ENCODE measurements around the gene VEGFD. TPM values are rescaled to one million over a fixed set of nuclear protein-coding genes. Genes with fewer than 3 reads are reported as not detected.

The VEGFD gene
- total and polyA plus RNA-seq, 4 donors, result 0.33 to 3.2 (median 0.41) TPM

DNA sequence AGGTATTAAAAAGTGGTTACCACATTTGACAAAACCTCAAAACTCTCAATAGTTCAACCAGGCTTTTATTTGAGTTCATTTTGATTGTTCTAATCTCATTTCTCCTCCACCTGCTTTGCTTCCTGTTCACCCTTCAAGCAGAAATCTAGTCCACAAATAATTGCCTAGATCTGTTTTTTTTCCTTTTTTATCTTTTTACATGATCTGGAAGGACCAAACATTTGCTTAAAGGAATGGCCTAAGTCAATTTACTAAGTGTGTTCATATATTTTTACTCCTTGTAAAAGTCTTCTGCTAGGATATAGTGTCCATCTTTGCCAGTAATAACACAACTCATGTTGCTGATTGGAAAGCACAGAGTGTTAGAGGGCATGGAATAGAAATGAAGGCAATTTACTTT lies 26.2 kb upstream of the VEGFD start:
- no peak for DNase-seq (ENCODE audit: low read depth in 4 of 6, low spot score in 6 of 6)
- Histone ChIP-seq H3K27ac (ENCODE audit: low read depth, low read length) (no peak overlapping the region), H3K36me3 (ENCODE audit: control insufficient read depth, insufficient read depth, low read length) (no peaks in the 10 kb centered on the region), H3K27me3 (ENCODE audit: control insufficient read depth, insufficient read depth, low read length) (peaks cover 11% of the 10 kb centered on the region), H3K4me1 (ENCODE audit: control insufficient read depth, insufficient read depth, low read length) (no peaks in the 10 kb centered on the region), H3K9me3 (ENCODE audit: control insufficient read depth, insufficient read depth, low read length) (no peaks in the 10 kb centered on the region), H3K4me3 (ENCODE audit: low read depth, low read length) (no peak overlapping the region)

DNA sequence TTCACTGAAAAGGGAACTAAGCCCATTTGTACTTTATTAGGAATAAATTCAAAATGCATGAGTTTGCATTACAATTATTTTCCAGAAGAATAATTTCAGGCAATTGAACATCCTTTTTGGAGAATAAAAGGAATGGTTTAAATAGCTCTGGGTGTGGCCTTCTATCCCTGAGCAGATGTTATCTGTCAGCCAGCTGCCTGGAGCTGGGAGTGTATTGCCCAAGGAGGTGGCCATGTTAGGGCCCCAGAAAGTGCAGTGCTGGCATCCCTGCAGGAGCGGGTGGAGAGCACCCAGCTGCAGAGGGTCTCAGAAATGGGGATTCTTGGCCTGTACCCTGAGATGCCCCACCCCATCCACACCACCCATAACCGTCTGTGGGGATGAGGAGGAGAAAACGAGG lies 21.6 kb upstream of the VEGFD start:
- no CpG with 5 or more reads among the region's 3 CpGs for WGBS (ENCODE audit: insufficient coverage)
- H3K4me3 ChIP-seq (ENCODE audit: low read depth, low read length), result no peak overlapping the region
- H3K4me1 ChIP-seq (ENCODE audit: control insufficient read depth, insufficient read depth, low read length), result no peaks in the 10 kb centered on the region
- H3K27me3 ChIP-seq (ENCODE audit: control insufficient read depth, insufficient read depth, low read length), result peaks cover 19% of the 10 kb centered on the region
- no peak for DNase-seq (ENCODE audit: low read depth in 4 of 6, low spot score in 6 of 6)
- no peaks in the 10 kb centered on the region for H3K9me3 ChIP-seq (ENCODE audit: control insufficient read depth, insufficient read depth, low read length)
- H3K27ac ChIP-seq (ENCODE audit: low read depth, low read length), result no peak overlapping the region
- H3K36me3 ChIP-seq (ENCODE audit: control insufficient read depth, insufficient read depth, low read length), result no peaks in the 10 kb centered on the region

DNA sequence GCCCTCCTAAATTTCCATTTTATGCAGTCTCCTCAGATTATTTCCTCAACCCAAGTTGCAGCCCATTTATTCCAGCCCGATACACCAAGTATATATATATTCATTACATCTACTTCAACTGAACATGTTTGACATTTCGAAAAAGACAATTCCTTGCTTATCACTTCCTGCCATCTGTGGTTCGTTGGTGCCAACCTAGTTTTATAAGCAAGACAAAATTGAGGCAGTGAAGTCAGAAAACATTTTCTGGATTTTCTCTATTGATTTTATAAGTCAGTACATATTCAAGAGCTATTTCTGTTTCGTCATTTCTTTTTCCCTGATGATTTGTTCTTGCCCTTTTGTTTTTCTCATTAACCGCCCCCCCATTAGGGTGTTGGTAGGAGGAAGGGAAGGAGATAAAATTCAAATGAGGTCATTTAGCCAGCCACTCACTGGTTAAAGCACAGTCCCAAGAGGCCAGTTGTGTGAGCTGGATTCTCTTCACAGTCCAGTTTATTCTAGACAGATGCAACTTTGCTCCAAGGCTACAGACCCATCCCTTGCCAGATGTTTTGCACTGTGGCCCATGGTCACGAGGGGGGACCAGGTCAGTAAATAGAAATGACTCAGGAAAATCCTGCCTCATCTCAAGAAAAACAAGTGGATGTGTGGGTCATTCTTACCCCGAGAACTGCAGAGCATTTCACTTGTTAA lies 20.3 kb upstream of the VEGFD start:
- H3K4me3 ChIP-seq (ENCODE audit: low read depth, low read length), result no peak overlapping the region
- H3K4me1 ChIP-seq (ENCODE audit: control insufficient read depth, insufficient read depth, low read length), result no peaks in the 10 kb centered on the region
- DNase-seq (ENCODE audit: low read depth in 4 of 6, low spot score in 6 of 6), result peak in 1 of 6 donors; percentile 41
- peaks cover 21% of the 10 kb centered on the region for H3K27me3 ChIP-seq (ENCODE audit: control insufficient read depth, insufficient read depth, low read length)
- 40% methylated on average over 1 of the region's 7 CpGs for WGBS (ENCODE audit: insufficient coverage)
- H3K27ac ChIP-seq (ENCODE audit: low read depth, low read length), result no peak overlapping the region
- H3K36me3 ChIP-seq (ENCODE audit: control insufficient read depth, insufficient read depth, low read length), result no peaks in the 10 kb centered on the region
- H3K9me3 ChIP-seq (ENCODE audit: control insufficient read depth, insufficient read depth, low read length), result no peaks in the 10 kb centered on the region

DNA sequence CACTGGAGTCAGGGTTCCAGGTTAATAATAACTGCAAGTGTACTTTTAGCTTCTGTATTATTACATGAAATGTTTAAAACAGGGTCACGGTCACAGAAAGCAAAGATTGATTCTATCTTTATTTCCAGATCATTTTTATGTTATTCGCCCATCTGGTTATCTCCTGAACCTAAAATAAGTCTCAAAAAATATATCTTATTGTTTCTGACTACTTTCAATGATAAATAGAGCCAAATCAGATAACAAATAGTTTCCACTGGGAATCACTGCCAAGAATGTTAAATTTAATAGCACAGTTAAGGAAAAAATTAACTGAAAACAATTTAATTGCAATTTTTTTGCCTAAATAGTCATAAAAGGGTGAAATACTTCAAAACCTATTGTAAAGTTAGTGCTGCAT lies 17.2 kb upstream of the VEGFD start:
- H3K4me1 ChIP-seq (ENCODE audit: control insufficient read depth, insufficient read depth, low read length), result no peaks in the 10 kb centered on the region

DNA sequence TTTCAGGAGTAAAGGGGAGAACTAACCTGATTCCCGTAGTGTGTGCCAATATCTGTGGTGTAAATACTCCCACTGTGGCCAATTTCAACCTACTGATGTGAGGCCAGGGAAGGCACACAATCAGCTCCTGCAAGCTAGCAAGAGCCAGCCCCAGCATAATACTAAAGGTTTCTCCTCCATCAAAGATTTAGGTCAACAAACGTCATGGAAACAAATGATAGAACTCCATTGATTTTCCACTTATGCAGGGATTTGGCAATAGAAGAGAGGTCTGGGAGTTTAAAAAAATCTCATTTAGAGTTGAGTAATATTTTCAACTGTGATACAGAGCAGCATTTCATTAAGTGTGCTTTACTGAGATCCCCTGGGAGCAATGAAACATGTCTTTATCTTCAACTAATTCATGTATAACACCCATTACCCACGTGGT lies 15.8 kb upstream of the VEGFD start:
- Histone ChIP-seq H3K27me3 (ENCODE audit: control insufficient read depth, insufficient read depth, low read length) (peaks cover 10% of the 10 kb centered on the region), H3K9me3 (ENCODE audit: control insufficient read depth, insufficient read depth, low read length) (no peaks in the 10 kb centered on the region), H3K36me3 (ENCODE audit: control insufficient read depth, insufficient read depth, low read length) (no peaks in the 10 kb centered on the region), H3K27ac (ENCODE audit: low read depth, low read length) (no peak overlapping the region), H3K4me1 (ENCODE audit: control insufficient read depth, insufficient read depth, low read length) (no peaks in the 10 kb centered on the region), H3K4me3 (ENCODE audit: low read depth, low read length) (no peak overlapping the region)
- no peak for DNase-seq (ENCODE audit: low read depth in 4 of 6, low spot score in 6 of 6)
- no CpG with 5 or more reads among the region's 3 CpGs for WGBS (ENCODE audit: insufficient coverage)

More for the DNA sequence above, 17.2 kb upstream of the VEGFD start:
- Histone ChIP-seq H3K27me3 (ENCODE audit: control insufficient read depth, insufficient read depth, low read length) (peaks cover 14% of the 10 kb centered on the region), H3K27ac (ENCODE audit: low read depth, low read length) (no peak overlapping the region), H3K4me3 (ENCODE audit: low read depth, low read length) (no peak overlapping the region), H3K9me3 (ENCODE audit: control insufficient read depth, insufficient read depth, low read length) (no peaks in the 10 kb centered on the region), H3K36me3 (ENCODE audit: control insufficient read depth, insufficient read depth, low read length) (no peaks in the 10 kb centered on the region)
- no CpG with 5 or more reads among the region's 2 CpGs for WGBS (ENCODE audit: insufficient coverage)
- no peak for DNase-seq (ENCODE audit: low read depth in 4 of 6, low spot score in 6 of 6)

DNA sequence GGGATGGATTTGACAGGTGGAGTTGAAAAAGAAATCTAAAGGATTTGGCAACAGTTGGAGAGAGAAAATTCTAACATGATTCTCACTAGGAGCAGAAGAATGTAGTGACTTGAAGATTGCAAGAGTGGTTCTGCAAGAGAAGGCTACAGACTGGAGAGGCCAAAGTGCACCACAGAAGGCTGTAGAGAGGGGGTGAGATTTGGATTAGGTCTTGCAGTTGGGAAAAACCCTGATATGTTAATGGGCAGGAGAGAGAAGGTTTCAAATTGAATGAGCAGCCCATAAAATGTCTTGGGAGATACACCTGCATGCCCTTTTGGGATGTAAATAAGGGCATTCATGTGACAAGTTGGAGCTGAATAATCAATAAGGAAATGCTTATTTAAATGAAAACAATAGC lies 14.7 kb upstream of the VEGFD start:
- Histone ChIP-seq H3K27ac (ENCODE audit: low read depth, low read length) (no peak overlapping the region), H3K4me3 (ENCODE audit: low read depth, low read length) (no peak overlapping the region), H3K36me3 (ENCODE audit: control insufficient read depth, insufficient read depth, low read length) (no peaks in the 10 kb centered on the region), H3K4me1 (ENCODE audit: control insufficient read depth, insufficient read depth, low read length) (no peaks in the 10 kb centered on the region), H3K9me3 (ENCODE audit: control insufficient read depth, insufficient read depth, low read length) (no peaks in the 10 kb centered on the region), H3K27me3 (ENCODE audit: control insufficient read depth, insufficient read depth, low read length) (peaks cover 7% of the 10 kb centered on the region)
- no peak for DNase-seq (ENCODE audit: low read depth in 4 of 6, low spot score in 6 of 6)

DNA sequence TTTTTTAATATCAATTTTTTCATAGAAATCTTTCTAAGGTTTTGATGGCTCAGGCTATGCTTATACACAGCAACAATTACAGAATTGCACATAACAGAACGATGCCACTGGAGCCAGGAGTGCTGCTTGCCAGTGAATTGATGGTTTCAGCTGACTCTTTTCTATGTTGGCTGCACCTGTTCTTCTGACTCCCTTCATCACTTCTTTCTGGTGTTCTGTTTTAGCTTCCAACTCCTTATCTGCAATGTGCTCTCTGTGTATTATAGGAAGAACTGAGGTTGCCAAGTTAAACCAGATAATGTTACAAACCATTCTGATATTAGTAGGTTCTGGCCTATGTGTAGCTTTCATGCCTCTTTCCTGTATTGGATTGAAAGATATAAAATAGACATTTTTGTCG lies 11.6 kb upstream of the VEGFD start:
- WGBS (ENCODE audit: insufficient coverage), result 69% methylated on average over 2 of the region's 2 CpGs
- DNase-seq (ENCODE audit: low read depth in 4 of 6, low spot score in 6 of 6), result peak in 1 of 6 donors; percentile 29

DNA sequence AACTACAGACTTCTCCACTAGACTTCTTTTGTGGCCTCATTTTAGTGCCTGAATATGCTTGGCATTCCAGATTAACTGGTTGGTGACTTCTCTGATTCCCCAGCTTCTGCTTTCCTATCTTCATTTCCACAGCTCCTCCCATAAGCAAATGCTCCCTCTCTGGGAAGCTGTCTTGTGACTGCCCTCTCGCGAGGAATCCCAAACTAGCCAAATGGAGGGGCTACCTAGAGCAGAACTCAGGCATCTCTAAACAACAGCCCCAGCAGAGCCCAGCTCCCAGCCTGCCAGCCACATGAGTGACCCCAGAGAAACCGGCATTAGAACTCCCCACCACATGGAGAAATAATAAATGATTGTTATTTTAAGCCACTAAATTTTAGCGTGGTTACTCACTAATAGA lies 7.6 kb upstream of the VEGFD start:
- no peak overlapping the region for H3K4me3 ChIP-seq (ENCODE audit: low read depth, low read length)
- no peak for DNase-seq (ENCODE audit: low read depth in 4 of 6, low spot score in 6 of 6)
- H3K4me1 ChIP-seq (ENCODE audit: control insufficient read depth, insufficient read depth, low read length), result no peaks in the 10 kb centered on the region
- H3K27me3 ChIP-seq (ENCODE audit: control insufficient read depth, insufficient read depth, low read length), result peaks cover 9% of the 10 kb centered on the region
- H3K27ac ChIP-seq (ENCODE audit: low read depth, low read length), result no peak overlapping the region
- H3K36me3 ChIP-seq (ENCODE audit: control insufficient read depth, insufficient read depth, low read length), result no peaks in the 10 kb centered on the region
- 17% methylated on average over 1 of the region's 4 CpGs for WGBS (ENCODE audit: insufficient coverage)
- no peaks in the 10 kb centered on the region for H3K9me3 ChIP-seq (ENCODE audit: control insufficient read depth, insufficient read depth, low read length)

More for the DNA sequence above, 11.6 kb upstream of the VEGFD start:
- H3K36me3 ChIP-seq (ENCODE audit: control insufficient read depth, insufficient read depth, low read length), result no peaks in the 10 kb centered on the region
- no peak overlapping the region for H3K4me3 ChIP-seq (ENCODE audit: low read depth, low read length)
- no peaks in the 10 kb centered on the region for H3K4me1 ChIP-seq (ENCODE audit: control insufficient read depth, insufficient read depth, low read length)
- no peaks in the 10 kb centered on the region for H3K9me3 ChIP-seq (ENCODE audit: control insufficient read depth, insufficient read depth, low read length)
- peaks cover 9% of the 10 kb centered on the region for H3K27me3 ChIP-seq (ENCODE audit: control insufficient read depth, insufficient read depth, low read length)
- no peak overlapping the region for H3K27ac ChIP-seq (ENCODE audit: low read depth, low read length)

DNA sequence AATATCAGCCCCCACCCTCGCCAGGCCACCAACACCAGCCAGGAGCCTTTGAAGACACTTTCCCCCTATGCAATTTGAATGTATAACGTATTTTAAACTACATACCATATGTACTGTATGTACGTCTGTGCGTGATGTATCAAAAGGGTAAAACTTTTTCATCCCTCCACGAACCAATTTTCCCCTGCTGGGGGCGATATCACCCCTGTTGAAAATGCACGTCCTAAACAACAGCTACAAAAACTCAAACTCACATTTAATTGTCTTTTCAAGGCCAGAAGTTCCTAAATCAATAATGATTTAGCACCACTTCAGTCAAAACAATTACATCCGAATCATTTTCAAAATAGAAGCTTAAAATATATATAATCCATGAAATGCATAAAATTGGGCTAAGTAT lies 1.4 kb downstream of the VEGFD start:
- DNase-seq (ENCODE audit: low read depth in 4 of 6, low spot score in 6 of 6), result no peak

DNA sequence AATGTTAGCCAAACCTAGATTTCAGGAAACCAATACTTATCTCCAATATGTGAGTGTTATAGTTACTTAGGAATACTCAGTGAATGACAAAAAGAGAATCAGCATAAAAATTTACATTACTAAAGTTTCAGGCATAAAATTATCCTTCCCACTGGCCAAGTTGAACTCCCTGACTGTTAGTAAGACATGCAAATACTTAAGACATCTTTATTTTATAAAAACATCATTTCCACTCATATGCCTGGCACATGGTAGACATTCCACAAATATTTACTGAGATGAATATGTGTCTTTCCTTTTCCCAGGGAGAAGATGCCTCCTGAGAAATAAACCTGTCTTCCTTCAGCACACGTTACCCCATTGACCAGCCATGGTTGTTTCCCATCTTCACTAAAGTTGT lies 7.3 kb downstream of the VEGFD start:
- Histone ChIP-seq H3K4me1 (ENCODE audit: control insufficient read depth, insufficient read depth, low read length) (no peaks in the 10 kb centered on the region), H3K27ac (ENCODE audit: low read depth, low read length) (no peak overlapping the region), H3K27me3 (ENCODE audit: control insufficient read depth, insufficient read depth, low read length) (peaks cover 17% of the 10 kb centered on the region), H3K4me3 (ENCODE audit: low read depth, low read length) (no peak overlapping the region), H3K9me3 (ENCODE audit: control insufficient read depth, insufficient read depth, low read length) (no peaks in the 10 kb centered on the region), H3K36me3 (ENCODE audit: control insufficient read depth, insufficient read depth, low read length) (no peaks in the 10 kb centered on the region)
- no peak for DNase-seq (ENCODE audit: low read depth in 4 of 6, low spot score in 6 of 6)
- no CpG with 5 or more reads among the region's 1 CpG for WGBS (ENCODE audit: insufficient coverage)

More for the DNA sequence above, 1.4 kb downstream of the VEGFD start:
- Histone ChIP-seq H3K27me3 (ENCODE audit: control insufficient read depth, insufficient read depth, low read length) (peaks cover 21% of the 10 kb centered on the region), H3K9me3 (ENCODE audit: control insufficient read depth, insufficient read depth, low read length) (no peaks in the 10 kb centered on the region), H3K4me3 (ENCODE audit: low read depth, low read length) (no peak overlapping the region), H3K27ac (ENCODE audit: low read depth, low read length) (no peak overlapping the region), H3K4me1 (ENCODE audit: control insufficient read depth, insufficient read depth, low read length) (no peaks in the 10 kb centered on the region), H3K36me3 (ENCODE audit: control insufficient read depth, insufficient read depth, low read length) (no peaks in the 10 kb centered on the region)
- 58% methylated on average over 3 of the region's 8 CpGs for WGBS (ENCODE audit: insufficient coverage)

All from spinal cord (tissue), 10 donors.